ENCODE results near the gene CYB561A3. TPM values are rescaled to one million over a fixed set of nuclear protein-coding genes. Genes with fewer than 3 reads are reported as not detected.
A peak's percentile ranks its signal among the peaks of the same experiment; 100 is the strongest.
"Not testable (repeated sequence)": the region's sequence is repeated elsewhere in the genome, so short reads cannot be mapped to it uniquely, and the experiment has no call there.

CYB561A3 gene, protein sequence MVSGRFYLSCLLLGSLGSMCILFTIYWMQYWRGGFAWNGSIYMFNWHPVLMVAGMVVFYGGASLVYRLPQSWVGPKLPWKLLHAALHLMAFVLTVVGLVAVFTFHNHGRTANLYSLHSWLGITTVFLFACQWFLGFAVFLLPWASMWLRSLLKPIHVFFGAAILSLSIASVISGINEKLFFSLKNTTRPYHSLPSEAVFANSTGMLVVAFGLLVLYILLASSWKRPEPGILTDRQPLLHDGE
- 19.0 and 20.4 TPM in 2 replicates for total RNA-seq (2014; rRNA removed; shearing (Covaris generic))

DNA sequence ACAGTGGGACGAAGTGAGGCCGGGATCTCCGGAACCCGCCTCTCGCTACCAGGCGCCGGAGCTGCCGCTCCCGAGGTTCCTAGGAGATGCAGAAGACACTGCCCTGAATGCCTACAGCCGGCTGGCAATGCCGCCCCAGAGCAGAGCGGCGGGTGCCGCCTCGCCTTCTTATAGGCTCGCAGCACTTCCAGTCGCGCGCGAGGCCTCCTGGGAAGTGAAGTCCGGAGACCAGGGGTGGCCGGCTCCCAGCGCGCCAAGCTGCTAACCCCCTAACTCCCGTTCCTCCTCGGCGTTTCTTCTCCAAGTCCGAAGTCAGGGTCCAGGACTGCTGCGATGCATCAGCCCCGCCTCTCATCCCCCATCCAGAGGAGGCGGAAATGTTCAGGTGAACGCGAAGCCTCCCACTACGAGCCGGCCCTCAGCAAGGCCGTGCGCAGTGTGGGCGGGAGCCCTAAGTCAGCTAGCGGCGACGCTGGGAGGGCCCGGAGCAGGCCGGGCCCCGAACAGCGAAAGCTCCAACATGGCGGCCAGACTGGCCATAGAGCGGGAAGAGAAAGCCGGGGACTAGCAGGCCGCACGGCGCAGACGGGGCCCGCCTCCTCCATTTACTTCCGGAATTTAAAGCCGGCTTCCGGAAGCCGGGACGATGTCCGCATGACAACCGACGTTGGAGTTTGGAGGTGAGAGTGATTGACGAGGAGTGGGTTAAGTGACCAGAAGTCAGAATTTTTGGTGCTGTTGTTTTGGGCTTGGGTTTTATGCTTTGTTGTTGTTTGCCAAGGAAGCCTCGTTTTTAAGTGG, at the start of gene CYB561A3, which contains the start of gene TMEM138:
TSS of gene CYB561A3 (minus strand) at position 142 of the 801 bp plus-strand sequence. CDS start 5,169 bp downstream, outside the sequence.
TSS of gene TMEM138 (plus strand) at position 634 of the 801 bp plus-strand sequence. CDS start 2,017 bp downstream, outside the sequence.
- DNase-seq (ENCODE audit: low spot score) = peak; percentile 95
- in situ Hi-C loops (cut with HindIII; ENCODE audit: low sequenced_read_pairs) = no loop called here

GRCh38 chr11:61406991-61407728, 45.5 kb upstream of the CYB561A3 start:
- in situ Hi-C loops (cut with HindIII; ENCODE audit: low sequenced_read_pairs) = no loop called here
- DNase-seq (ENCODE audit: low spot score) = no peak

DNA sequence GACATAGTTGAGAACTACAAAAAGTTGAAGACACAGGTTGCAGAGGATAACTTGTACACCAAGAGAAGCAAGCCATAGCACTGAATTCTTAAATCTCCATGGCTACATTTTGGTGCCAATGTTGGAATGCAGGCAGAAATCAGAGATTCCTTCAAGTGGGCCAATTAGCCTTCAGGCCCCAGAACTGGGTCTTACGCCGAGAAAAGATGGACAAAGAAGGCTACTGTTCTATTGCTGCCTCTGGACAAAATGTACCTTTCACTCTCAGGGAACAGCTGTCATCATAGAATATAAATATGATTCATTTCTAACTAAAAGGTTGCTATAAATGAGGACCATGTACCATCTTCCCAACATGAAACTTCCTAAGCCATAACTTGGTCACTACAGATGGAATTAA, 44.4 kb upstream of the CYB561A3 start:
- peak; percentile 23 for DNase-seq (ENCODE audit: low spot score)
- in situ Hi-C loops (cut with HindIII; ENCODE audit: low sequenced_read_pairs) = no loop called here

- no peak for DNase-seq (ENCODE audit: low spot score)
- in situ Hi-C loops (cut with HindIII; ENCODE audit: low sequenced_read_pairs) = no loop called here
These were observed 43.0 kb upstream of the CYB561A3 start for GRCh38 chr11:61404641-61405040.

DNA sequence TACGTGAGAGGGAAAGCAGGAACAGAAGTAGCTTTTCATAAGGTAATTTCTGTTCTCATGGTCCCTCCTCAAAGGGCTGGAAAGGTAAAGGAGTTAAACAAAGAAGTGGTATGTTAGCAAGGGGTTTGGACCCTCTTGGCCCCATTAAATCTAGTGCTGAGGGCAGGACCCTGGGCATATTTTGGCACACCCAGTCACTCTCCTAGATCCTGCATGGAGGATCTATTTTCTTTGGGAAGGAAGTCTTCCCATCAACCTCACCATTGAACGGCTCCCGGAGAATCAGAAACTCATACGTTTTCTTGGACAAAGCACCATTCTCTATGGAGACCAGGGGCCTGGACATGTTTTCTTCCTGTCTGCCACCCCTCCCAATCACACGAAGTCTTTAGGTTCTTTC, 42.4 kb upstream of the CYB561A3 start:
- in situ Hi-C loops (cut with HindIII; ENCODE audit: low sequenced_read_pairs) = no loop called here

DNA sequence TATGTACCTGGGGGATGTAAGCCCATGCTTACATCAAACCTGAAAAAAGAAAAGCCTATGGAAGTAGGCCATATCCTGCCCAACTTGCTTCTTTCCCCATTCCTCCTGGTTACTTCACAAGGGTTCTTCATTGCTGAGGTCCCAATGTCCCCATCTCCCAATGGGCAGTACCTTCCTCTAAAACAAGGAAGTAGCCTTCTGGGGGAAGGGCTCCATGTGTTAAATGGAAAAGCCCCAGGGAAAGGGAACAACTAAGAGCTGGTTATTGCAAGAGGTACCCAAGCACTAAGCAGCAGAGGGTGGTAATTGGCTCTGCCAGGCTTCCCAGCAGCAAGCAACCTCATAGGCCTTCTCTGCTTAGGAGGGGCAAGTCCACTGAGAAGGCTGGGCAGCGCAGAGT, 42.0 kb upstream of the CYB561A3 start:
- in situ Hi-C loops (cut with HindIII; ENCODE audit: low sequenced_read_pairs) = no loop called here
- DNase-seq (ENCODE audit: low spot score) = no peak

More for the DNA sequence above, 42.4 kb upstream of the CYB561A3 start:
- no peak for DNase-seq (ENCODE audit: low spot score)

DNA sequence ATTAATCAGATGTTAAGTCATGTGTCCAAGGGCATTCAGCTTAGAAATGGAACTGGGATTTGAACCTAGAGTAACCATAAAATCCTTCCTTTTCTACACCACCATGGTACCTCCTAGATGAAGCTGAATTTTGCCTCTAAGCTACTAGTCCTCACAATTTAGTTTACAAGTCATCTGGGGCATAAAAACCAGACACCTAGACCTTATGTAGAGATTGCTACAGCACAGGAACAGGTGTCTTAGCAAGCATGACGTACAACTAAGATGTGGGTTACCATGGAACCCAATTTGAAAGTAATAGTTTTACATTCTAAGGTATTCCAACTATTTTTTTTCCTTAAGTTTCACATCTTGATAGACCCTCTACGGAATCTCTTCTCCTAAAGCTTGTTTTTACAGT, 39.9 kb upstream of the CYB561A3 start:
- in situ Hi-C loops (cut with HindIII; ENCODE audit: low sequenced_read_pairs) = no loop called here
- no peak for DNase-seq (ENCODE audit: low spot score)

- in situ Hi-C loops (cut with HindIII; ENCODE audit: low sequenced_read_pairs) = no loop called here
- DNase-seq (ENCODE audit: low spot score) = no peak
These were observed 39.5 kb upstream of the CYB561A3 start for GRCh38 chr11:61401173-61401572.

- in situ Hi-C loops (cut with HindIII; ENCODE audit: low sequenced_read_pairs) = no loop called here
- peak; percentile 25 for DNase-seq (ENCODE audit: low spot score)
These were observed 31.4 kb upstream of the CYB561A3 start for GRCh38 chr11:61392981-61393595.

DNA sequence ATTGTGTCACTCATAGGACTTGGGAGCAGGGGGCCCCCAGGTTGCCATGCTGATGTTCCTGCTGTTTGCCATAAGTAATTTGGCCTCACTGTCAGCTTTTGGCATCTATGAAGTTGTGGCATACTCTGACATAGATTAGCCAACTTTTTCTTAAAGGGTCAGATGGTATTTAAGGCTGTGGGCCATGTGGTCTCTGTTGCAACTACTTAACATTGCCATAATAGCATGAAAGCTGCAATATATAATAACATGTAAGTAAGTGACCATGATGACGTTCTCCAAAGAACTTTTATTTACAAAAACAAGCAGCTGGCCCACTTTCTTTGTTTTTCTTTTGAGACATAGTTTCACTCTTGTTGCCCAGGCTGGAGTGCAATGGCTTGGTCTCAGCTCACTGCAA, 28.5 kb upstream of the CYB561A3 start:
- in situ Hi-C loops (cut with HindIII; ENCODE audit: low sequenced_read_pairs) = no loop called here
- no peak for DNase-seq (ENCODE audit: low spot score)

- peak; percentile 37 for DNase-seq (ENCODE audit: low spot score)
- in situ Hi-C loops (cut with HindIII; ENCODE audit: low sequenced_read_pairs) = no loop called here
These were observed 22.9 kb upstream of the CYB561A3 start for GRCh38 chr11:61384271-61385242.

DNA sequence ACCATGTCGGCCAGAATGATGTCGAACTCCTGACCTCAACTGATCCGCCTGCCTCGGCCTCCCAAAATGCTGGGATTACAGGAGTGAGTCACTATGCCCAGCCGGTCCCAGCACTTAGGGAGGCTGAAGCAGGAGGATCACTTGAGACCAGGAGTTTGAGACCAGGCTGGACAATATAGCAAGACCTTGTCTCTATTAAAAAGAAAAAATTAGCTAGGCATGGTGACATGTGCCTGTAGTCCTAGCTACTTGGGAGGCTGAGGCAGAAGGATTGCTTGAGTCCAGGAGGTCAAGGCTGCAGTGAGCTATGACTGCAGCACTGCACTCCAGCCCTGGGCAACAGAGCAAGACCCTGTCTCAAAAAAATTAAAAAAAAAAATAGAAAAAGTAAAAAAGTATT, 22.2 kb upstream of the CYB561A3 start:
- in situ Hi-C loops (cut with HindIII; ENCODE audit: low sequenced_read_pairs); DNase-seq (ENCODE audit: low spot score): not testable (repeated sequence)

GRCh38 chr11:61380884-61381283, 19.2 kb upstream of the CYB561A3 start:
- in situ Hi-C loops (cut with HindIII; ENCODE audit: low sequenced_read_pairs) = no loop called here
- DNase-seq (ENCODE audit: low spot score) = no peak

GRCh38 chr11:61378713-61379313, 17.1 kb upstream of the CYB561A3 start:
- DNase-seq (ENCODE audit: low spot score) = no peak
- in situ Hi-C loops (cut with HindIII; ENCODE audit: low sequenced_read_pairs) = no loop called here

GRCh38 chr11:61377461-61378160, 15.9 kb upstream of the CYB561A3 start:
- DNase-seq (ENCODE audit: low spot score) = no peak

DNA sequence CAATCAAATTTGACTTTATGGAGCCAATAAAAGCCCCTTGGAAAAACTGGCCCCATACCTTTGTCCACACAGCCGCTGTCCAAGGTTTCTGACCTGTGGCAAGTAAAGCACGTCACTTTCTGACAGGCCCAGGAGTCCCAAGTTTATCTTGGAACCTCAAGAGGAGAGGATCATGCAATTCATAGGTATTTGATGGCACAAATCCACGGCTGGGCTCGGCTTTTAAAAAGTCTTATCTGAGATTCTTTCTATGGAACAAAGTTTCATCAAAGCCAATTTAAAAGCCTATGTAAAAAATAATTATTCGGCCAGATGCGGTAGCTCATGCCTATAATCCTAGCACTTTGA, 14.1 kb upstream of the CYB561A3 start:
- in situ Hi-C loops (cut with HindIII; ENCODE audit: low sequenced_read_pairs) = no loop called here
- no peak for DNase-seq (ENCODE audit: low spot score)

More at GRCh38 chr11:61377461-61378160, 15.9 kb upstream of the CYB561A3 start:
- in situ Hi-C loops (cut with HindIII; ENCODE audit: low sequenced_read_pairs) = no loop called here

GRCh38 chr11:61372659-61373420, 11.2 kb upstream of the CYB561A3 start:
- in situ Hi-C loops (cut with HindIII; ENCODE audit: low sequenced_read_pairs) = no loop called here
- DNase-seq (ENCODE audit: low spot score) = no peak
